WI38 (cell line): ENCODE results near the gene CYBB.

Experiments
- H3K4me3 ChIP-seq: 2 replicates; pipeline ENCODE4 v1.5.1; 2011; ENCODE audit warnings: low read depth, mild to moderate bottlenecking, control low read depth, low read length
- TF ChIP-seq, protein P1 (sequence below): IDR thresholded peaks from 2 replicates; pipeline ENCODE4 v1.5.1; 2012; ENCODE audit warnings: low read depth, mild to moderate bottlenecking, control low read depth, low read length

CYBB gene

DNA sequence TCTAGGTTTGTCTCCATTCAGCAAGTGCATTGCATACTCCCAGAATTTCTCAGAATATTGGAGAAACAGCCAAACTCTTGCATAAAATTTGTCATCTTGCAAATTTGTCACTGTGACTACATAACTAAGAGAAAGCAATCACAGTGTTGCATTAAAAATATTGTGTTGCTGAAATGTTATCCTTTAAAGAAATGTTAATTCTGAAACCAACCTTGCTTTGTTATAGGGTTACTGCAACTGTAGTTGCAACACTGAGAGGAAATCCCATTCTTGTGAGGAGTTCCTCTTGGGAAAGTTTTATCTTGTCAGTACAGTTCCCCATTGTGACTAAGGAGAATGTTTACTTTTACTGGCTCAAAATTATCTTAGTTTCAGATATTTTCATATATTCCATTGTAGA is 20.9 kb downstream of the CYBB start:
- no peak overlapping the region for H3K4me3 ChIP-seq
- TF ChIP-seq, protein P1, sequence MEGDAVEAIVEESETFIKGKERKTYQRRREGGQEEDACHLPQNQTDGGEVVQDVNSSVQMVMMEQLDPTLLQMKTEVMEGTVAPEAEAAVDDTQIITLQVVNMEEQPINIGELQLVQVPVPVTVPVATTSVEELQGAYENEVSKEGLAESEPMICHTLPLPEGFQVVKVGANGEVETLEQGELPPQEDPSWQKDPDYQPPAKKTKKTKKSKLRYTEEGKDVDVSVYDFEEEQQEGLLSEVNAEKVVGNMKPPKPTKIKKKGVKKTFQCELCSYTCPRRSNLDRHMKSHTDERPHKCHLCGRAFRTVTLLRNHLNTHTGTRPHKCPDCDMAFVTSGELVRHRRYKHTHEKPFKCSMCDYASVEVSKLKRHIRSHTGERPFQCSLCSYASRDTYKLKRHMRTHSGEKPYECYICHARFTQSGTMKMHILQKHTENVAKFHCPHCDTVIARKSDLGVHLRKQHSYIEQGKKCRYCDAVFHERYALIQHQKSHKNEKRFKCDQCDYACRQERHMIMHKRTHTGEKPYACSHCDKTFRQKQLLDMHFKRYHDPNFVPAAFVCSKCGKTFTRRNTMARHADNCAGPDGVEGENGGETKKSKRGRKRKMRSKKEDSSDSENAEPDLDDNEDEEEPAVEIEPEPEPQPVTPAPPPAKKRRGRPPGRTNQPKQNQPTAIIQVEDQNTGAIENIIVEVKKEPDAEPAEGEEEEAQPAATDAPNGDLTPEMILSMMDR: no peak

DNA sequence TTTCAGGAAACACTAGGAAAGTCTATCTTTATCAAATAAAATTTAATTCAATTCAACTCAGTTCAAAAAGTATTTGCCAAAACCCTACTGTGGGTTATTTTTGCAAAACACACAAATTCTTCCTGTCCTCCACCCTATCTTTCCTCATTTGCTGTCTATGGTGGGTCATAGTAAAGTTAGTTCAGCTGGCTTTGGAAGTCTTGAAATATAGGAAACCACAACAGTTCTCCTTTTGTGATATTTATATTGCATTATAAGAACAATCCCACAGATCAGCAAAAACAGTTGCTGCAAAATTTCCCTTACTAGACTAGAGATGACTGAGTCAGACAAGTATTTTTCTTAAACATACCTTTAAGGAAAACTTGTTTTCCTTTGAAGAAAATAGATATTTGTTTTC is 22.2 kb downstream of the CYBB start:
- no peak overlapping the region for H3K4me3 ChIP-seq
- TF ChIP-seq, protein P1: no peak

DNA sequence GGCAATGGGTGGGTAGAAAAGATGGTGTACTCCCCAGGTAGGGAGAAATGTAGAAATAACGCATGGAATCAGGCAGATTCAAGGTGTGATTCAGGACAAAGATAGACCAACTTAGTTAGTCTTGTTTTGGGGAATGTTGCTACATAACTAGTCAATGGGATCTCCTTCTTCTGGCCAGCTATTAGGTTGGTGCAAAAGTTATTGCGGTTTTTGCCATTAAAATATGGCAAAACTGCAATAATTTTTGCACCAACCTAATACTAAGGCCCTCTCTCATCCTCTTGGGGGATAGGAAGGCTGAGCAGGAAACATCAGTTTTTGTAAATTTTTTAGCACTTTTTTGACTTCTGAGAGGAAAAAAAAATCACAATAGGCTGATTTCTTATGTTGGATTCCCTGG is 23.2 kb downstream of the CYBB start:
- TF ChIP-seq, protein P1: no peak
- H3K4me3 ChIP-seq: no peak overlapping the region

DNA sequence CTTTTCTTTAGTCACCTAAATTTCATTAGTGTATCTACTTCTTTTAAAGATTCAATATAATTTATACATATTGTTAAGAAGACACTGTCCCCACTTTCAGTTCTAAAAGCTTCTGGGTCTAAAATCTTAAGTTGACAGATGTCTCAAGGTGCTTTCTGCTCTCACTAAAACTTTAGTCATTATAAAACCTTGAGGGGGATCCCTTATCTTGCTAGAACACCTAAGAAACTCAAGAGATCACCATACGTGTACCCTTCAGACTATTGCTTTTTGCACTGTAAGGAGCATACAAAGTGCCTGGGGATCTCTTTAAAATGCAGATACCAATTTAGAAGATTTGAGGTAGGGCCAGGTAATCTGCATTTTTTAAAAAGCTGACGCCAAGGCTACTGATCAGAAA is 30.1 kb downstream of the CYBB start:
- no peak overlapping the region for H3K4me3 ChIP-seq
- TF ChIP-seq, protein P1: no peak

DNA sequence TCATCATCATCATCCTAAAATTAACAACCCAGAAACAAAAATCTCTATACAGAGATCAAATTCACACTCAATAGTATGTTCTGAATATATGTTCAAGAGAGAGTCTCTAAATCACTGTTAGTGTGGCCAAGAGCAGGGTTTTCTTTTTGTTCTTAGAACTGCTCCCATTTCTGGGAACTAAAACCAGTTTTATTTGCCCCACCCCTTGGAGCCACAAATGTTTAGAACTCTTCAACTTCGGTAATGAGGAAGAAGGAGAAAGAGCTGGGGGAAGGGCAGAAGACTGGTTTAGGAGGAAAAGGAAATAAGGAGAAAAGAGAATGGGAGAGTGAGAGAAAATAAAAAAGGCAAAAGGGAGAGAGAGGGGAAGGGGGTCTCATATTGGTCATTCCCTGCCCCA is 32.3 kb downstream of the CYBB start:
- TF ChIP-seq, protein P1: no peak
- H3K4me3 ChIP-seq: no peak overlapping the region

DNA sequence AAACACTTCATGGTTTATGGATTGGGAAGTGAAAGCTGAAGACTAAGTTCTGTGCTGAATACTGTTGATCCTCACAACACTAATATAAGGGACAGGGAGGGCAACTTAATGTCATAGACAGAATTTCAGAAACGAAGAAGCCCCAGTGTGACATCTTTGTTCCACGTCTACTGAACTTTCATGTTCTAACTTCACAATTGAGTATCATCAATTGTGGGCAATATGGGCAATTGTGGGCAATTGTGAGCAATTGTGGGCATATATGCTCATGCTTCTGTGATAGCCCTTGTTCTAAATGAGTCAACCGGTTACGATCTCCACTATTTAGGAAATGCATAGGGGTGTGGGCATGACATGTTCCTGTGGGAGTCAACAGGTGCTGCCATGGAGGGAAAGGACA is 33.7 kb downstream of the CYBB start:
- no peak overlapping the region for H3K4me3 ChIP-seq
- TF ChIP-seq, protein P1: no peak

DNA sequence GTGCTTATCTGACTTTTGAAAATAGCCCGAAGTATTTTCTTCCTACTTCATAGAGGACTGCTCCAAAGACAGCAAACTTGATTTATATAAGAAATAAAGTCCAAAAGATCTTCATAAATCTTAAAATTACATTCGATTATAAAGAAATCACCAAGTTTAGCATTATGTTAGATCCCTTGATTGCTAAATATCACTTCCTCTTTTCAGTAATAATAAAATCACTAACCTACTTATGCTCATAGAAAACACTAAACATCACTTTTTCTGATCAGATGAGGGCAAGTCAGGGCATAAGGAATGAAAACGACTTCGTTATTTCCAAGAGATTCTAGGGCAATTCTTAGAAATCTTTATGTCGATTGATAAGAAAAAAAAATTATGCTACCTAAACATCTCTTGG is 35.5 kb downstream of the CYBB start:
- no peak overlapping the region for H3K4me3 ChIP-seq
- TF ChIP-seq, protein P1: no peak
